HCT116 (cell line): Measurements from ENCODE around the gene ALX4. TPM values are rescaled to one million over a fixed set of nuclear protein-coding genes. Genes with fewer than 3 reads are reported as not detected.

Experiments
- ATAC-seq: fragments of 200-7000 bp; cut with Tn5 transposase; 2 replicates; pipeline ENCODE4 v1.9.1; 2020; ENCODE audit warnings: mild to moderate bottlenecking, moderate library complexity
- BruUV-seq: library from RNA; stranded (reverse); fragments of 400-500 nt; replicated peaks from 2 replicates; lab custom pipeline; 2021; lab: Mats Ljungman, UMichigan
- CTCF ChIA-PET: fragments of 300-600 bp; sonication (Branson Sonifier 250); formaldehyde crosslinking; loops from one replicate; lab custom pipeline; 2021; ENCODE audit warnings: antibody characterized with exemption; lab: Charles Lee
- POLR2A ChIA-PET: fragments of 300-600, 350-600 bp; sonication (Branson Sonifier 250); formaldehyde crosslinking; loops from one replicate; lab custom pipeline; 2021; ENCODE audit warnings: antibody characterized with exemption; lab: Charles Lee
- RAD21 ChIA-PET, 2 experiments: fragments of 300-600 bp; sonication (Branson Sonifier 250); formaldehyde crosslinking; loops; one replicate each; lab custom pipeline; 2023; ENCODE audit warnings: low total read pairs in 2 of 2; ENCODE audit not compliant: uncharacterized antibody in 2 of 2, unreplicated experiment in 2 of 2, low non-redundant PET in 1 of 2; lab: Charles Lee
- DNase-seq: peaks from one replicate; pipeline ENCODE4 v3.0.0-alpha.2; 2010; ENCODE audit warnings: low read depth, low spot score
- H2AFZ ChIP-seq: fragments of 200-600 bp; shearing (Covaris generic), sonication (generic); 2 replicates; pipeline ENCODE4 v1.6.1; 2017; ENCODE audit warnings: low read depth, mixed run types, mixed read lengths, antibody characterized with exemption, low read length; ENCODE audit not compliant: poor library complexity, severe bottlenecking
- H3K27ac ChIP-seq: 2 replicates; pipeline ENCODE4 v1.5.1; 2012; ENCODE audit warnings: low read depth, low read length
- H3K27me3 ChIP-seq: fragments of 200-600 bp; sonication (generic); 2 replicates; pipeline ENCODE4 v1.6.1; 2016; ENCODE audit warnings: mixed run types, low read length, mixed read lengths; ENCODE audit not compliant: insufficient read depth
- H3K36me3 ChIP-seq, 2 experiments: fragments of 200-500 bp in 1 of 2; fragments of 200-600 bp in 1 of 2; sonication (Bioruptor generic) in 1 of 2; sonication (generic) in 1 of 2; 2 replicates each; pipeline versions ENCODE4 v1.5.1 to v1.6.1; 2014 to 2016; ENCODE audit warnings: low read length in 2 of 2, inconsistent platforms in 1 of 2, mixed read lengths in 1 of 2, mixed run types in 1 of 2; ENCODE audit not compliant: insufficient read depth in 2 of 2, control insufficient read depth in 1 of 2
- H3K4me1 ChIP-seq, 2 experiments: fragments of 200-600 bp in 1 of 2; sonication (generic) in 1 of 2; 2 replicates each; pipeline versions ENCODE4 v1.5.1 to v1.6.1; 2012 to 2017; ENCODE audit warnings: low read length in 2 of 2, inconsistent platforms in 1 of 2, mild to moderate bottlenecking in 1 of 2, mixed read lengths in 1 of 2, mixed run types in 1 of 2, moderate library complexity in 1 of 2; ENCODE audit not compliant: insufficient read depth in 2 of 2, control insufficient read depth in 1 of 2
- H3K4me2 ChIP-seq: fragments of 200-600 bp; sonication (generic); 2 replicates; pipeline ENCODE4 v1.6.1; 2017; ENCODE audit warnings: mixed run types, low read length, mixed read lengths
- H3K4me3 ChIP-seq, 2 experiments: fragments of 200-600 bp in 1 of 2; sonication (generic) in 1 of 2; replicated peaks in 1 of 2; 2 replicates each; pipeline ENCODE4 v1.5.1; 2011 to 2016; ENCODE audit warnings: low read length in 2 of 2, control low read depth in 1 of 2, low read depth in 1 of 2, mild to moderate bottlenecking in 1 of 2, mixed read lengths in 1 of 2, mixed run types in 1 of 2
- H3K79me2 ChIP-seq: fragments of 200-600 bp; sonication (generic); 2 replicates; pipeline ENCODE4 v1.6.1; 2017; ENCODE audit warnings: mild to moderate bottlenecking, mixed run types, low read length, moderate library complexity, mixed read lengths; ENCODE audit not compliant: insufficient read depth
- H3K9ac ChIP-seq: fragments of 200-600 bp; sonication (generic); 2 replicates; pipeline ENCODE4 v1.6.1; 2016; ENCODE audit warnings: low read length, mixed read lengths
- H3K9me2 ChIP-seq: fragments of 200-600 bp; sonication (generic), shearing (Covaris generic); 2 replicates; pipeline ENCODE4 v1.6.1; 2017; ENCODE audit warnings: mixed run types, mild to moderate bottlenecking, moderate library complexity; ENCODE audit not compliant: insufficient read depth
- H3K9me3 ChIP-seq, 2 experiments: fragments of 200-500 bp in 1 of 2; fragments of 200-600 bp in 1 of 2; sonication (Bioruptor generic) in 1 of 2; sonication (generic) in 1 of 2; 2 replicates each; pipeline ENCODE4 v1.6.1; 2014 to 2017; ENCODE audit warnings: low read length in 2 of 2, mixed read lengths in 2 of 2, inconsistent platforms in 1 of 2, low read depth in 1 of 2, mild to moderate bottlenecking in 1 of 2, mixed run types in 1 of 2, moderate library complexity in 1 of 2; ENCODE audit not compliant: control insufficient read depth in 1 of 2, insufficient read depth in 1 of 2
- H4K20me1 ChIP-seq: fragments of 200-600 bp; sonication (generic), shearing (Covaris generic); 2 replicates; pipeline ENCODE4 v1.6.1; 2017; ENCODE audit warnings: mixed run types, mild to moderate bottlenecking, moderate library complexity; ENCODE audit not compliant: insufficient read depth
- ATF3 ChIP-seq: IDR thresholded peaks from 2 replicates; pipeline ENCODE4 v1.6.1; 2012
- CTCF ChIP-seq, 3 experiments: fragments of 200-600 bp in 1 of 3; sonication (generic) in 1 of 3; IDR thresholded peaks in 2 of 3; conservative IDR thresholded peaks in 1 of 3; 2 replicates each; pipeline ENCODE4 v1.5.1; 2012 to 2017; ENCODE audit warnings: low read depth in 2 of 3, low read length in 2 of 3, antibody characterized with exemption in 1 of 3, borderline replicate concordance in 1 of 3, control low read depth in 1 of 3, mild to moderate bottlenecking in 1 of 3, mixed read lengths in 1 of 3, mixed run types in 1 of 3, moderate library complexity in 1 of 3; ENCODE audit not compliant: insufficient read depth in 1 of 3
- EGR1 ChIP-seq: IDR thresholded peaks from 2 replicates; pipeline ENCODE4 v1.6.1; 2012; ENCODE audit warnings: low read depth
- EZH2 ChIP-seq: fragments of 200-600 bp; sonication (generic); IDR thresholded peaks from 2 replicates; pipeline ENCODE4 v1.6.1; 2017; ENCODE audit warnings: antibody characterized with exemption, mixed run types
- FOSL1 ChIP-seq: IDR thresholded peaks from 2 replicates; pipeline ENCODE4 v1.6.1; 2012; ENCODE audit warnings: low read depth
- JUND ChIP-seq: IDR thresholded peaks from 2 replicates; pipeline ENCODE4 v1.6.1; 2012
- MAX ChIP-seq: IDR thresholded peaks from 2 replicates; pipeline ENCODE4 v1.6.1; 2012
- POLR2A ChIP-seq: IDR thresholded peaks from 2 replicates; pipeline ENCODE4 v1.7.0; 2011; ENCODE audit warnings: borderline replicate concordance; ENCODE audit not compliant: insufficient read depth, insufficient read length; ENCODE audit errors: extremely low read depth
- POLR2AphosphoS5 ChIP-seq: IDR thresholded peaks from 2 replicates; pipeline ENCODE4 v1.6.1; 2011; ENCODE audit warnings: mild to moderate bottlenecking, low read depth, low read length, moderate library complexity
- RAD21 ChIP-seq: IDR thresholded peaks from 2 replicates; pipeline ENCODE4 v1.6.1; 2012; ENCODE audit warnings: low read depth, mild to moderate bottlenecking
- SIN3A ChIP-seq: IDR thresholded peaks from 2 replicates; pipeline ENCODE4 v1.6.1; 2012; ENCODE audit warnings: low read depth
- SP1 ChIP-seq: IDR thresholded peaks from 2 replicates; pipeline ENCODE4 v1.6.1; 2012; ENCODE audit warnings: low read depth
- SRF ChIP-seq: IDR thresholded peaks from 2 replicates; pipeline ENCODE4 v1.6.1; 2012; ENCODE audit warnings: low read depth
- TCF7L2 ChIP-seq: IDR thresholded peaks from 2 replicates; pipeline ENCODE4 v1.7.0; 2011; ENCODE audit warnings: borderline replicate concordance, inconsistent platforms; ENCODE audit not compliant: insufficient read depth, insufficient read length; ENCODE audit errors: extremely low read depth
- YY1 ChIP-seq: IDR thresholded peaks from 2 replicates; pipeline ENCODE4 v1.6.1; 2011; ENCODE audit warnings: low read length, low read depth, moderate library complexity, mild to moderate bottlenecking; ENCODE audit not compliant: insufficient replicate concordance; ENCODE audit errors: extremely low read depth
- ZBTB33 ChIP-seq: IDR thresholded peaks from 2 replicates; pipeline ENCODE4 v1.6.1; 2011; ENCODE audit warnings: mild to moderate bottlenecking, low read length, moderate library complexity; ENCODE audit not compliant: insufficient replicate concordance; ENCODE audit errors: extremely low read depth
- ZFX ChIP-seq: fragments of 450-650 bp; IDR thresholded peaks from 2 replicates; pipeline ENCODE4 v1.6.1; 2017
- ZNF274 ChIP-seq: fragments of 200-500 bp; sonication (Bioruptor generic); IDR thresholded peaks from 2 replicates; pipeline ENCODE4 v1.6.1; 2014; ENCODE audit warnings: mild to moderate bottlenecking, low read depth, low read length, inconsistent platforms
- intact Hi-C: fragments of 100-400 bp; cut with micrococcal nuclease; formaldehyde crosslinking; loops from 2 replicates; pipeline ENCODE4 v1.10.0; 2022
- total RNA-seq: library from RNA; stranded (reverse); gene quantifications from one replicate; pipeline ENCODE4 v1.2.1, GENCODE V29; 2021; ENCODE audit not compliant: unreplicated experiment

Gene ALX4
- total RNA-seq, 1 experiment from 2014 or later: not detected

- POLR2A ChIA-PET: no interaction called here
- H3K4me2 ChIP-seq: no peak overlapping the region
- DNase-seq (no peak), ATAC-seq (no peak)
- CTCF ChIA-PET: no interaction called here
- no peaks in the 10 kb centered on the region for H3K27me3 ChIP-seq
- RAD21 ChIA-PET: no interaction called here
- H3K9me2 ChIP-seq: no peaks in the 10 kb centered on the region
- no peaks in the 10 kb centered on the region for H3K9me3 ChIP-seq
- H3K27ac ChIP-seq: no peak overlapping the region
- no peaks in the 10 kb centered on the region for H3K79me2 ChIP-seq
- no peaks in the 10 kb centered on the region for H3K36me3 ChIP-seq
- no peaks in the 10 kb centered on the region for H4K20me1 ChIP-seq
- BruUV-seq: no TSS peak
- intact Hi-C loops: loop anchor here (10.0 kb wide), 1 partner anchor 146 kb away; no protein-coding TSS in a partner anchor
- no peak overlapping the region for H3K4me3 ChIP-seq
- no peaks in the 10 kb centered on the region for H3K4me1 ChIP-seq
- H2AFZ ChIP-seq: no peak overlapping the region
- no peak for TF ChIP-seq POLR2A
- no peak for TF ChIP-seq TCF7L2
- H3K9ac ChIP-seq: no peak overlapping the region
Observed at GRCh38 chr11:44281151-44281550, 28.8 kb downstream of the ALX4 start.

- Histone ChIP-seq H4K20me1 (no peaks in the 10 kb centered on the region), H3K9me3 (no peaks in the 10 kb centered on the region), H3K9ac (no peak overlapping the region), H3K9me2 (no peaks in the 10 kb centered on the region), H3K4me2 (no peak overlapping the region), H3K4me3 (no peak overlapping the region), H3K27ac (no peak overlapping the region), H3K27me3 (no peaks in the 10 kb centered on the region), H2AFZ (no peak overlapping the region), H3K4me1 (no peaks in the 10 kb centered on the region), H3K36me3 (no peaks in the 10 kb centered on the region), H3K79me2 (no peaks in the 10 kb centered on the region)
- ChIA-PET POLR2A (no interaction called here), CTCF (no interaction called here), RAD21 (no interaction called here)
- TF ChIP-seq SRF (no peak), SP1 (no peak), EGR1 (no peak), SIN3A (no peak), ZFX (no peak), ZNF274 (no peak), JUND (no peak), ZBTB33 (no peak), POLR2A (no peak), POLR2AphosphoS5 (no peak), TCF7L2 (no peak), MAX (no peak), CTCF (IDR thresholded peaks at IDR 0.05 in 2 of 3, conservative IDR thresholded peaks at IDR 0.05 in 1 of 3; ENCODE audit: borderline replicate concordance in 1 of 3, insufficient read depth in 1 of 3, low read depth in 2 of 3, low read length in 2 of 3) (no peak), FOSL1 (no peak), RAD21 (no peak), EZH2 (no peak), YY1 (no peak), ATF3 (no peak)
- no TSS peak for BruUV-seq
- intact Hi-C loops: loop anchor here (10.0 kb wide), 1 partner anchor 145 kb away; no protein-coding TSS in a partner anchor
- DNase-seq (no peak), ATAC-seq (no peak)
Observed at GRCh38 chr11:44280257-44280656, 29.7 kb downstream of the ALX4 start.
